HepG2 (cell line): ENCODE data around the gene WIPF2. TPM values are rescaled to one million over a fixed set of nuclear protein-coding genes. Genes with fewer than 3 reads are reported as not detected.

Source experiments
- EEA1 ChIP-seq: sonication (generic); formaldehyde crosslinking; IDR thresholded peaks from 2 replicates; pipeline ENCODE4 v1.5.1; 2020; ENCODE audit warnings: mild to moderate bottlenecking, missing genetic modification reagents, borderline replicate concordance
- GABPB1 ChIP-seq: IDR thresholded peaks from 2 replicates; pipeline ENCODE4 v1.6.1; 2016; ENCODE audit warnings: mild to moderate bottlenecking, missing genetic modification reagents, moderate library complexity, missing compliant biosample characterization
- GATAD2A ChIP-seq: IDR thresholded peaks from 2 replicates; pipeline ENCODE4 v1.6.1; 2016
- HIVEP1 ChIP-seq: sonication (generic); formaldehyde crosslinking; IDR thresholded peaks from 2 replicates; pipeline ENCODE4 v1.4.0; 2020; ENCODE audit warnings: mild to moderate bottlenecking, missing genetic modification reagents
- HNRNPH1 ChIP-seq: fragments of 200-400 bp; formaldehyde crosslinking; optimal IDR thresholded peaks from 2 replicates; pipeline ENCODE3; 2017; ENCODE audit warnings: mild to moderate bottlenecking, low read depth, low read length
- KAT7 ChIP-seq: IDR thresholded peaks from 2 replicates; pipeline ENCODE4 v1.6.1; 2018; ENCODE audit warnings: borderline replicate concordance, missing compliant biosample characterization
- LCORL ChIP-seq, 2 experiments: fragments of 450-650 bp in 1 of 2; sonication (generic) in 1 of 2; formaldehyde crosslinking in 1 of 2; IDR thresholded peaks; 2 replicates each; pipeline versions ENCODE4 v1.5.0 to v1.6.1; 2017 to 2020; ENCODE audit warnings: antibody characterized with exemption in 1 of 2, missing genetic modification reagents in 1 of 2
- MTA1 ChIP-seq: sonication (generic); formaldehyde crosslinking; IDR thresholded peaks from 2 replicates; pipeline ENCODE4 v1.4.0; 2020; ENCODE audit warnings: missing genetic modification reagents, mild to moderate bottlenecking, borderline replicate concordance
- MYC ChIP-seq: sonication (generic); formaldehyde crosslinking; IDR thresholded peaks from 2 replicates; pipeline ENCODE4 v1.9.0; 2021; ENCODE audit warnings: missing genetic modification reagents, borderline replicate concordance
- NBN ChIP-seq: fragments of 450-650 bp; conservative IDR thresholded peaks from 2 replicates; pipeline ENCODE4 v1.6.1; 2017
- PHF21A ChIP-seq: sonication (generic); formaldehyde crosslinking; IDR thresholded peaks from 2 replicates; pipeline ENCODE4 v1.5.0; 2020; ENCODE audit warnings: mild to moderate bottlenecking, missing genetic modification reagents
- SALL1 ChIP-seq: sonication (generic); formaldehyde crosslinking; IDR thresholded peaks from 2 replicates; pipeline ENCODE4 v1.8.0; 2022; ENCODE audit warnings: mild to moderate bottlenecking, missing genetic modification reagents
- SIX4 ChIP-seq: sonication (generic); formaldehyde crosslinking; IDR thresholded peaks from 2 replicates; pipeline ENCODE4 v1.4.0; 2020; ENCODE audit warnings: missing genetic modification reagents
- SOX13 ChIP-seq, 3 experiments: fragments of 450-650 bp in 1 of 3; sonication (generic) in 1 of 3; formaldehyde crosslinking in 1 of 3; IDR thresholded peaks in 2 of 3; conservative IDR thresholded peaks in 1 of 3; 2 replicates each; pipeline versions ENCODE4 v1.5.0 to v1.6.1; 2016 to 2020; ENCODE audit warnings: antibody characterized with exemption in 1 of 3, mild to moderate bottlenecking in 1 of 3, missing compliant biosample characterization in 1 of 3, missing genetic modification reagents in 1 of 3, moderate library complexity in 1 of 3
- TAF15 ChIP-seq: fragments of 200-400 bp; formaldehyde crosslinking; IDR thresholded peaks from one replicate; pipeline ENCODE4 v1.6.1; 2018; ENCODE audit warnings: mild to moderate bottlenecking, low read depth, low read length; ENCODE audit not compliant: poor library complexity, severe bottlenecking
- ZFY ChIP-seq: sonication (generic); formaldehyde crosslinking; IDR thresholded peaks from 2 replicates; pipeline ENCODE4 v1.4.0; 2020; ENCODE audit warnings: missing genetic modification reagents
- ZMYM2 ChIP-seq: sonication (generic); formaldehyde crosslinking; IDR thresholded peaks from 2 replicates; pipeline ENCODE4 v1.8.0; 2022; ENCODE audit warnings: mild to moderate bottlenecking, missing genetic modification reagents
- ZNF354B ChIP-seq: sonication (generic); formaldehyde crosslinking; IDR thresholded peaks from 2 replicates; pipeline ENCODE4 v1.8.0; 2022; ENCODE audit warnings: mild to moderate bottlenecking, missing genetic modification reagents
- ZNF549 ChIP-seq: sonication (generic); formaldehyde crosslinking; IDR thresholded peaks from 2 replicates; pipeline ENCODE4 v1.5.0; 2020; ENCODE audit warnings: missing genetic modification reagents
- ZZZ3 ChIP-seq: sonication (generic); formaldehyde crosslinking; IDR thresholded peaks from 2 replicates; pipeline ENCODE4 v1.4.0; 2020; ENCODE audit warnings: missing genetic modification reagents, mild to moderate bottlenecking, borderline replicate concordance
- polyA plus RNA-seq, 8 experiments: library from polyadenylated mRNA; depleted of rRNA in 3 of 8; stranded (reverse) in 7 of 8; unstranded in 1 of 8; fragments of >200 nt; fragmentation: Illumina TruSeq in 4 of 8; extraction: Trizol in 4 of 8; gene quantifications; 2 replicates each; pipeline versions ENCODE4 v1.2.1 to v1.2.3, GENCODE V29; 2011 to 2016; ENCODE audit warnings: low read depth in 4 of 8, missing spikeins in 1 of 8, mixed read lengths in 1 of 8; ENCODE audit not compliant: insufficient read depth in 1 of 8
- total RNA-seq, 5 experiments: library from RNA; depleted of rRNA; stranded (reverse); fragments of >200 nt; fragmentation: Illumina TruSeq; extraction: Trizol; gene quantifications; 2 replicates each; pipeline ENCODE4 v1.2.3, GENCODE V29; 2016; ENCODE audit warnings: low read depth in 1 of 5
- TF ChIP-seq, protein P1 (sequence below): sonication (generic); formaldehyde crosslinking; IDR thresholded peaks from 2 replicates; pipeline ENCODE4 v1.4.0; 2020; ENCODE audit warnings: missing genetic modification reagents, mild to moderate bottlenecking, borderline replicate concordance
- TF ChIP-seq, protein P2 (sequence below): sonication (generic); formaldehyde crosslinking; conservative IDR thresholded peaks from 2 replicates; pipeline ENCODE4 v1.4.0; 2020; ENCODE audit warnings: mild to moderate bottlenecking, missing genetic modification reagents, moderate library complexity

Gene WIPF2
- total and polyA plus RNA-seq, 2 of the 13 experiments (the other 11 are each of a cell fraction or from before 2014, with no cell fraction given): 7.2 to 10.8 TPM

DNA sequence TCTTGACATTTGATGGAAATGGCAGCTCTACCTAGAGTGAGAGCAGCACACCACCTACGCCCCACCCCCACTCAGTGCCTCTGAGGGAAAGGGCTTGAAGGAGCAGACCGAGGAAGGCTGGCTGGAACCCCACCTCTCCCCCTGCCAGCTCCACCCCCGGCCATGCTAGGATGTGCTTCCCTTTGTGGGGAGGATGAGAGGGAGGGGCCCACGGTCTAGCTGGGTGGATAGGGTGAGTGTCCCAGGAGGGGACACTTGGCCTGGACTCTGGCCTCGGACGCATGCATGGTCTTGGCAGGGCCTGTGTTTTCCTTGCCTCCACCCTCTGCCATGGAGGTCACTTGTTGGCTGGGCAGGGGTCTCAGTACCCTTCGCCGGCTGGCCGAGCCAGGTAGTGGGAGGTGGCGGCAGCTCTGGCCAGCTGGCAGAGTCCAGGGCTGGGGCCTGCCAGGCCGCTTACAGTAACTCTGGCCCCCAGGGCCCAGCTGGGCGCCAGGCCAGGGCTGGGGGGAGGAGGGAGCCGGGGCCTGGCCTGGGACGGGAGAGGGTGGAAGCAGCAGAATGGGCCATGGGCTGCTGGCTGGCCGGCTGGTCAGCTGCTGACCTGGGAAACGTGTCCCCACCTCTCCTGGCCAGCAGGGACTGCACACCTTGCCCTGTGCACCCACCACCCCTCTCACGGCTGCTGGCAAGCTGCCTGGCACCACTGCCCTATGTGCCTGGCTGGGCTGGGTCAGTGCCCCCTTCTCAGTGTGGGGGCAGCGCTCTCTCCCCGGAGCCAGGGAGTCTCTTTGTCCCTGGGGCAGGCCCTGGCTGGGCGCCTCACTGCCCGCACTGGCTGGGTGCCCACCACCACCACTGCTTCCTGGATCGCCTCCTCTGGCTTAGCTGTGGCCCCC lies 112.9 kb downstream of the WIPF2 start (continued):
- TF ChIP-seq SOX13 (IDR thresholded peaks at IDR 0.05) (no peak), SOX13 (CRISPR knock-in tag; conservative IDR thresholded peaks at IDR 0.05 in 1 of 2, IDR thresholded peaks at IDR 0.05 in 1 of 2) (no peak), GABPB1 (peak; percentile 48; the same call in 1 of the 2 replicates), PHF21A (CRISPR knock-in tag) (peak; percentile 84), ZNF354B (CRISPR knock-in tag) (no peak), ZZZ3 (CRISPR knock-in tag) (no peak), SIX4 (CRISPR knock-in tag) (no peak), ZFY (CRISPR knock-in tag) (peak; percentile 34; the same call in 1 of the 2 replicates), MYC (CRISPR knock-in tag) (peak; percentile 31; the same call in 1 of the 2 replicates), TAF15 (no peak), ZNF549 (no peak), HNRNPH1 (no peak), SALL1 (CRISPR knock-in tag) (no peak), GATAD2A (peak; percentile 39; the same call in 1 of the 2 replicates), NBN (no peak), ZMYM2 (CRISPR knock-in tag) (no peak), EEA1 (CRISPR knock-in tag) (no peak), HIVEP1 (peak; percentile 24; the same call in 1 of the 2 replicates), MTA1 (peak; percentile 95; the same call in 1 of the 2 replicates), KAT7 (CRISPR knock-in tag) (no peak), LCORL (IDR thresholded peaks at IDR 0.05) (no peak), LCORL (CRISPR knock-in tag; IDR thresholded peaks at IDR 0.05) (peak; percentile 58; the same call in 1 of the 2 replicates)
- TF ChIP-seq, protein P1, sequence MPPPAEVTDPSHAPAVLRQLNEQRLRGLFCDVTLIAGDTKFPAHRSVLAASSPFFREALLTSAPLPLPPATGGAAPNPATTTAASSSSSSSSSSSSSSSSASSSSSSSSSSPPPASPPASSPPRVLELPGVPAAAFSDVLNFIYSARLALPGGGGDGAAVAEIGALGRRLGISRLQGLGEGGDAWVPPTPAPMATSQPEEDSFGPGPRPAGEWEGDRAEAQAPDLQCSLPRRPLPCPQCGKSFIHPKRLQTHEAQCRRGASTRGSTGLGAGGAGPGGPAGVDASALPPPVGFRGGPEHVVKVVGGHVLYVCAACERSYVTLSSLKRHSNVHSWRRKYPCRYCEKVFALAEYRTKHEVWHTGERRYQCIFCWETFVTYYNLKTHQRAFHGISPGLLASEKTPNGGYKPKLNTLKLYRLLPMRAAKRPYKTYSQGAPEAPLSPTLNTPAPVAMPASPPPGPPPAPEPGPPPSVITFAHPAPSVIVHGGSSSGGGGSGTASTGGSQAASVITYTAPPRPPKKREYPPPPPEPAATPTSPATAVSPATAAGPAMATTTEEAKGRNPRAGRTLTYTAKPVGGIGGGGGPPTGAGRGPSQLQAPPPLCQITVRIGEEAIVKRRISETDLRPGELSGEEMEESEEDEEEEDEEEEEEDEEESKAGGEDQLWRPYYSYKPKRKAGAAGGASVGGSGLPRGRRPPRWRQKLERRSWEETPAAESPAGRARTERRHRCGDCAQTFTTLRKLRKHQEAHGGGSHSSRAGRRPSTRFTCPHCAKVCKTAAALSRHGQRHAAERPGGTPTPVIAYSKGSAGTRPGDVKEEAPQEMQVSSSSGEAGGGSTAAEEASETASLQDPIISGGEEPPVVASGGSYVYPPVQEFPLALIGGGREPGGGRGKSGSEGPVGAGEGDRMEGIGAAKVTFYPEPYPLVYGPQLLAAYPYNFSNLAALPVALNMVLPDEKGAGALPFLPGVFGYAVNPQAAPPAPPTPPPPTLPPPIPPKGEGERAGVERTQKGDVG: peak; percentile 70; the same call in 1 of the 2 replicates
- TF ChIP-seq, protein P2, sequence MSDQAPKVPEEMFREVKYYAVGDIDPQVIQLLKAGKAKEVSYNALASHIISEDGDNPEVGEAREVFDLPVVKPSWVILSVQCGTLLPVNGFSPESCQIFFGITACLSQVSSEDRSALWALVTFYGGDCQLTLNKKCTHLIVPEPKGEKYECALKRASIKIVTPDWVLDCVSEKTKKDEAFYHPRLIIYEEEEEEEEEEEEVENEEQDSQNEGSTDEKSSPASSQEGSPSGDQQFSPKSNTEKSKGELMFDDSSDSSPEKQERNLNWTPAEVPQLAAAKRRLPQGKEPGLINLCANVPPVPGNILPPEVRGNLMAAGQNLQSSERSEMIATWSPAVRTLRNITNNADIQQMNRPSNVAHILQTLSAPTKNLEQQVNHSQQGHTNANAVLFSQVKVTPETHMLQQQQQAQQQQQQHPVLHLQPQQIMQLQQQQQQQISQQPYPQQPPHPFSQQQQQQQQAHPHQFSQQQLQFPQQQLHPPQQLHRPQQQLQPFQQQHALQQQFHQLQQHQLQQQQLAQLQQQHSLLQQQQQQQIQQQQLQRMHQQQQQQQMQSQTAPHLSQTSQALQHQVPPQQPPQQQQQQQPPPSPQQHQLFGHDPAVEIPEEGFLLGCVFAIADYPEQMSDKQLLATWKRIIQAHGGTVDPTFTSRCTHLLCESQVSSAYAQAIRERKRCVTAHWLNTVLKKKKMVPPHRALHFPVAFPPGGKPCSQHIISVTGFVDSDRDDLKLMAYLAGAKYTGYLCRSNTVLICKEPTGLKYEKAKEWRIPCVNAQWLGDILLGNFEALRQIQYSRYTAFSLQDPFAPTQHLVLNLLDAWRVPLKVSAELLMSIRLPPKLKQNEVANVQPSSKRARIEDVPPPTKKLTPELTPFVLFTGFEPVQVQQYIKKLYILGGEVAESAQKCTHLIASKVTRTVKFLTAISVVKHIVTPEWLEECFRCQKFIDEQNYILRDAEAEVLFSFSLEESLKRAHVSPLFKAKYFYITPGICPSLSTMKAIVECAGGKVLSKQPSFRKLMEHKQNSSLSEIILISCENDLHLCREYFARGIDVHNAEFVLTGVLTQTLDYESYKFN (CRISPR knock-in tag): peak; percentile 66
